Memory B cell (primary cell): ENCODE data around the gene KHNYN.

Experiments
- ATAC-seq: fragments of 150-1000 bp; cut with Tn5 transposase; 2 replicates; pipeline ENCODE4 v1.10.0; 2021; ENCODE audit warnings: low read depth, mild to moderate bottlenecking, moderate library complexity
- DNase-seq, 2 donors: peaks; one replicate each; pipeline ENCODE4 v3.0.0; 2022; ENCODE audit warnings: low spot score in 2 of 2
- H3K27ac Mint-ChIP-seq: one replicate; pipeline ENCODE4 v1.8.0; 2022; ENCODE audit warnings: mild to moderate bottlenecking, moderate library complexity, mixed read lengths
- H3K27me3 Mint-ChIP-seq: one replicate; pipeline ENCODE4 v1.8.0; 2022; ENCODE audit warnings: mixed read lengths
- H3K36me3 Mint-ChIP-seq: one replicate; pipeline ENCODE4 v1.8.0; 2022; ENCODE audit warnings: mild to moderate bottlenecking, mixed read lengths
- H3K4me1 Mint-ChIP-seq: one replicate; pipeline ENCODE4 v1.8.0; 2022; ENCODE audit warnings: mixed read lengths
- H3K4me3 Mint-ChIP-seq: one replicate; pipeline ENCODE4 v1.8.0; 2022; ENCODE audit warnings: mild to moderate bottlenecking, moderate library complexity, mixed read lengths
- H3K9me3 Mint-ChIP-seq: one replicate; pipeline ENCODE4 v1.8.0; 2022; ENCODE audit warnings: mixed read lengths

Gene KHNYN

GRCh38 chr14:24409192-24409591, 20.6 kb upstream of the KHNYN start:
- Mint-ChIP-seq H3K4me3 (no peak overlapping the region), H3K9me3 (no peaks in the 10 kb centered on the region), H3K27me3 (peaks cover 24% of the 10 kb centered on the region), H3K4me1 (no peaks in the 10 kb centered on the region), H3K36me3 (no peaks in the 10 kb centered on the region), H3K27ac (no peak overlapping the region)
- ATAC-seq (no peak), DNase-seq (no peak)

GRCh38 chr14:24409956-24410355, 19.8 kb upstream of the KHNYN start:
- no peak for ATAC-seq
- DNase-seq: no peak
- H3K4me3 Mint-ChIP-seq: no peak overlapping the region
- no peaks in the 10 kb centered on the region for H3K4me1 Mint-ChIP-seq
- H3K27ac Mint-ChIP-seq: no peak overlapping the region
- no peaks in the 10 kb centered on the region for H3K9me3 Mint-ChIP-seq
- H3K36me3 Mint-ChIP-seq: no peaks in the 10 kb centered on the region
- H3K27me3 Mint-ChIP-seq: peaks cover 22% of the 10 kb centered on the region

- ATAC-seq: peak; percentile 70
- Mint-ChIP-seq H3K4me1 (no peaks in the 10 kb centered on the region), H3K9me3 (no peaks in the 10 kb centered on the region), H3K4me3 (no peak overlapping the region), H3K36me3 (no peaks in the 10 kb centered on the region), H3K27me3 (peaks cover 23% of the 10 kb centered on the region), H3K27ac (no peak overlapping the region)
- peak; percentile 19 to 24 for DNase-seq
Measured at GRCh38 chr14:24411443-24412389, 18.0 kb upstream of the KHNYN start.

GRCh38 chr14:24414077-24414476, 15.7 kb upstream of the KHNYN start:
- no peak overlapping the region for H3K27ac Mint-ChIP-seq
- DNase-seq: no peak
- no peak overlapping the region for H3K4me3 Mint-ChIP-seq
- H3K4me1 Mint-ChIP-seq: no peaks in the 10 kb centered on the region
- H3K9me3 Mint-ChIP-seq: no peaks in the 10 kb centered on the region
- peaks cover 22% of the 10 kb centered on the region for H3K27me3 Mint-ChIP-seq
- no peaks in the 10 kb centered on the region for H3K36me3 Mint-ChIP-seq
- no peak for ATAC-seq

GRCh38 chr14:24414732-24415420, 14.9 kb upstream of the KHNYN start:
- H3K4me1 Mint-ChIP-seq: no peaks in the 10 kb centered on the region
- no peaks in the 10 kb centered on the region for H3K9me3 Mint-ChIP-seq
- H3K27me3 Mint-ChIP-seq: peaks cover 27% of the 10 kb centered on the region
- DNase-seq: no peak
- no peak overlapping the region for H3K4me3 Mint-ChIP-seq
- no peak for ATAC-seq
- no peak overlapping the region for H3K27ac Mint-ChIP-seq
- no peaks in the 10 kb centered on the region for H3K36me3 Mint-ChIP-seq

GRCh38 chr14:24415421-24416253, 14.1 kb upstream of the KHNYN start:
- ATAC-seq (no peak), DNase-seq (no peak)
- Mint-ChIP-seq H3K4me3 (no peak overlapping the region), H3K36me3 (no peaks in the 10 kb centered on the region), H3K27me3 (peaks cover 28% of the 10 kb centered on the region), H3K4me1 (no peaks in the 10 kb centered on the region), H3K27ac (no peak overlapping the region), H3K9me3 (no peaks in the 10 kb centered on the region)

- no peak overlapping the region for H3K4me3 Mint-ChIP-seq
- H3K27me3 Mint-ChIP-seq: peaks cover 24% of the 10 kb centered on the region
- H3K4me1 Mint-ChIP-seq: no peaks in the 10 kb centered on the region
- ATAC-seq (no peak), DNase-seq (no peak)
- no peaks in the 10 kb centered on the region for H3K9me3 Mint-ChIP-seq
- H3K36me3 Mint-ChIP-seq: no peaks in the 10 kb centered on the region
- H3K27ac Mint-ChIP-seq: no peak overlapping the region
Measured at GRCh38 chr14:24416254-24416931, 13.4 kb upstream of the KHNYN start.

- no peak overlapping the region for H3K27ac Mint-ChIP-seq
- H3K4me3 Mint-ChIP-seq: no peak overlapping the region
- H3K36me3 Mint-ChIP-seq: no peaks in the 10 kb centered on the region
- no peaks in the 10 kb centered on the region for H3K4me1 Mint-ChIP-seq
- no peaks in the 10 kb centered on the region for H3K9me3 Mint-ChIP-seq
- no peak for DNase-seq
- no peak for ATAC-seq
- H3K27me3 Mint-ChIP-seq: peaks cover 24% of the 10 kb centered on the region
Measured at GRCh38 chr14:24416932-24417619, 12.7 kb upstream of the KHNYN start.

- Mint-ChIP-seq H3K4me1 (no peaks in the 10 kb centered on the region), H3K4me3 (no peak overlapping the region), H3K9me3 (no peaks in the 10 kb centered on the region), H3K27ac (no peak overlapping the region), H3K27me3 (peaks cover 24% of the 10 kb centered on the region), H3K36me3 (no peaks in the 10 kb centered on the region)
- ATAC-seq (no peak), DNase-seq (no peak)
Measured at GRCh38 chr14:24417832-24418491, 11.8 kb upstream of the KHNYN start.

GRCh38 chr14:24418492-24418873, 11.3 kb upstream of the KHNYN start:
- no peaks in the 10 kb centered on the region for H3K4me1 Mint-ChIP-seq
- no peak for ATAC-seq
- peaks cover 24% of the 10 kb centered on the region for H3K27me3 Mint-ChIP-seq
- H3K27ac Mint-ChIP-seq: no peak overlapping the region
- DNase-seq: no peak
- H3K36me3 Mint-ChIP-seq: no peaks in the 10 kb centered on the region
- H3K4me3 Mint-ChIP-seq: no peak overlapping the region
- no peaks in the 10 kb centered on the region for H3K9me3 Mint-ChIP-seq

- Mint-ChIP-seq H3K4me1 (no peaks in the 10 kb centered on the region), H3K27me3 (peaks cover 11% of the 10 kb centered on the region), H3K36me3 (no peaks in the 10 kb centered on the region), H3K4me3 (no peak overlapping the region), H3K27ac (no peak overlapping the region), H3K9me3 (no peaks in the 10 kb centered on the region)
- ATAC-seq: no peak
- DNase-seq: no peak
Measured at GRCh38 chr14:24422261-24422660, 7.5 kb upstream of the KHNYN start.

GRCh38 chr14:24422694-24423601, 6.8 kb upstream of the KHNYN start:
- Mint-ChIP-seq H3K4me3 (no peak overlapping the region), H3K27ac (no peak overlapping the region), H3K36me3 (no peaks in the 10 kb centered on the region), H3K27me3 (peaks cover 11% of the 10 kb centered on the region), H3K4me1 (no peaks in the 10 kb centered on the region), H3K9me3 (no peaks in the 10 kb centered on the region)
- no peak for ATAC-seq
- DNase-seq: no peak
